Epithelial cell of esophagus (primary cell): ENCODE results near the gene RAP2A.

Source experiments
- DNase-seq: peaks from one replicate; pipeline ENCODE4 v3.0.0; 2010; ENCODE audit warnings: low read depth
- H3K4me3 ChIP-seq: 2 replicates; pipeline ENCODE4 v1.5.1; 2011; ENCODE audit warnings: mild to moderate bottlenecking, low read length, control low read depth
- TF ChIP-seq, protein P1 (sequence below): IDR thresholded peaks from 2 replicates; pipeline ENCODE4 v1.5.1; 2011; ENCODE audit warnings: low read depth, mild to moderate bottlenecking, low read length, control low read depth, inconsistent platforms; ENCODE audit not compliant: insufficient read depth; ENCODE audit errors: missing control alignments

RAP2A gene

DNA sequence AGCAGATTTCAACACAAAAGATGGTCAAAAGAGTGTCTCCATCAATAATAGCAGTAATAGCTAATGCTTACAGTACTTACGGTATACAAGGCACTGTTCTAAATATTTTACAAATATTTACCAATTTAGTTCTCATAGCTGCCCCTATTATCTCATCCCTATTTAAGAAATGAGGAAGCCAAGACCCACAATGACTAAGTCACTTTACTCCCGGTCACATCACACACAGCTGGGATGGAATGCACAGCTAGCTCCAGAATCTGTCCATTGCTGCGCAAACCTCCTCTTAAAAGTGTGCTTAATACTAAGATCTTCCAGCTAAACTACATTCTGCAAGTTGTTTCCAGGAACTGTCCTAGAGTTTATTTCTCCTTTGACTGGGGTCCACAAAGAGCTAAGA, 63.4 kb downstream of the RAP2A start:
- no peak overlapping the region for H3K4me3 ChIP-seq
- no peak for DNase-seq
- TF ChIP-seq, protein P1, sequence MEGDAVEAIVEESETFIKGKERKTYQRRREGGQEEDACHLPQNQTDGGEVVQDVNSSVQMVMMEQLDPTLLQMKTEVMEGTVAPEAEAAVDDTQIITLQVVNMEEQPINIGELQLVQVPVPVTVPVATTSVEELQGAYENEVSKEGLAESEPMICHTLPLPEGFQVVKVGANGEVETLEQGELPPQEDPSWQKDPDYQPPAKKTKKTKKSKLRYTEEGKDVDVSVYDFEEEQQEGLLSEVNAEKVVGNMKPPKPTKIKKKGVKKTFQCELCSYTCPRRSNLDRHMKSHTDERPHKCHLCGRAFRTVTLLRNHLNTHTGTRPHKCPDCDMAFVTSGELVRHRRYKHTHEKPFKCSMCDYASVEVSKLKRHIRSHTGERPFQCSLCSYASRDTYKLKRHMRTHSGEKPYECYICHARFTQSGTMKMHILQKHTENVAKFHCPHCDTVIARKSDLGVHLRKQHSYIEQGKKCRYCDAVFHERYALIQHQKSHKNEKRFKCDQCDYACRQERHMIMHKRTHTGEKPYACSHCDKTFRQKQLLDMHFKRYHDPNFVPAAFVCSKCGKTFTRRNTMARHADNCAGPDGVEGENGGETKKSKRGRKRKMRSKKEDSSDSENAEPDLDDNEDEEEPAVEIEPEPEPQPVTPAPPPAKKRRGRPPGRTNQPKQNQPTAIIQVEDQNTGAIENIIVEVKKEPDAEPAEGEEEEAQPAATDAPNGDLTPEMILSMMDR, result no peak

DNA sequence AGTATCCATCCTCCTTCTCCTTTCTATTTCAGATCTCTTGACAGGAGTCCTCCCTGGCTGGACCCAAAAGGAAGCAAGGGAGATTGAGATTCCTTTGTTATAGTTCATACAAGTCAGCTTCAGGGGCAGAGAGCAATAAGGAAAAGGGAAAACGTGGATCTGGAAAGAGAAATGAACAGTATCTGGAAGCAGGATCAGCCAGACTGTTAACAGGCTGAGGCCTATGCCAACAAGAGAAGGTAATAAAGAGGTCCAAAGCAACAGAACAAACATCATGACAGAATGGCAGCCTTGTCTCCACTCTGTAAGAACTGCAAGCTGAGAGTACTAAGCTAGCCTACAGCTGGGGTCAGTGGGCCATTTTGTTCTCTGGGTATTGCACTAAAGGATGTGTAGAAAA, 64.5 kb downstream of the RAP2A start:
- H3K4me3 ChIP-seq, result no peak overlapping the region
- no peak for DNase-seq
- TF ChIP-seq, protein P1, result no peak

DNA sequence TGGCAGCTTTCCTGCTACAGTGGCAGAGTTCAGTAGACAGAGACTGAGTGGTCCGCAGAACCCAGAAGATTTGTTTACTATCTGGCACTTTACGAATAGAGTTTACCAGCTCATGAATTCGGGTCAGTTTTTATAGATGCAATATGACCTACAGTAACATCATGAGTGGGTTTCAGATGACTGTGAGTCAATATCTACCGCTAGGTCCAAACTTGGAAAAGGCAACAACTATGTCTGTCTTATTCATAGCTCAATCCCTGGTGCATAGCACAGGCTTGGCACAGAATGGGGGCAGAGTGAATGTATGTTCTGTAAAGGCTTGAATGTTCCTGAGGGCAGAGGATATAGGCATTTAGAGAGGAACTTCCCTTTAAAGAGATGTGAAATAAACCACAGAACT, 65.2 kb downstream of the RAP2A start:
- TF ChIP-seq, protein P1, result no peak
- no peak overlapping the region for H3K4me3 ChIP-seq
- DNase-seq, result no peak

DNA sequence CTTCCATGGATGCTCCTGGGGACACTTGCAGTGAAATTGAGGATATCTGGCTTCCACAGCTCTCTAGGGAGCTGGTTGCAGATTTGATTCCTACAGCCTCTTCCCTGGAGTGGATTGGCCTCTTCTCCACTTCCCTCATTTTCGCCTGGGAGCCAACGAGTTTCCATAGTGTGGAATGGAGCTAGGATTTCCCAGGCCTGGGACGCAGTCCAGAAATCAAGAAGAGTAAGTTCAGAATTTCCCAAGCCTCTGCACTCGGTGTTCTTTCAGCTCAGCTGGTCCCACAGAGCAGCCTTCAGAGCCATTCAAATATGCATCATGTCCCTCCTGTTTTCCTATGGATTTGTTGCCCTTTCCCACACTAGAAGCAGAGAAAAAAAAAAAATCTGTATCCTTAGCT, 68.2 kb downstream of the RAP2A start:
- H3K4me3 ChIP-seq, result no peak overlapping the region
- no peak for DNase-seq
- TF ChIP-seq, protein P1, result no peak

DNA sequence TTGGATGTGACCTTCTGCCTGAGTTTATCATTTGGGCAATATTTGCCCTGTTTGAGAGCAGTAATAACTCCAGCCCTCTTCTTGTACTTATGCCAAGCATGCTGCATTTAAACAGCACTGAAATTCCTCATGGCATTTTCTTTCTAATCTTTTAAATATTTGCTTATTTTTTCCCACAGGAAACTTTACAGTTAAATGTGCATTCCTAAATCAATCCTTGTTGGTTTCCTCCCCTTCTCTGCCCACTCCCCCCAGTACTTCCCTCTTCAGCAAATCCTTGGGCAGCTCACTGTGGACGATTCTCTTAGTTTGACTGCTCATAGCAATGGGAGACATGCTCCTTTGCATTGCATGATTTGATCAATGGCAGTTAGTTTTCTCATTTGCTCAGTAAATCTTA, 68.7 kb downstream of the RAP2A start:
- no peak overlapping the region for H3K4me3 ChIP-seq
- no peak for DNase-seq
- TF ChIP-seq, protein P1, result no peak

DNA sequence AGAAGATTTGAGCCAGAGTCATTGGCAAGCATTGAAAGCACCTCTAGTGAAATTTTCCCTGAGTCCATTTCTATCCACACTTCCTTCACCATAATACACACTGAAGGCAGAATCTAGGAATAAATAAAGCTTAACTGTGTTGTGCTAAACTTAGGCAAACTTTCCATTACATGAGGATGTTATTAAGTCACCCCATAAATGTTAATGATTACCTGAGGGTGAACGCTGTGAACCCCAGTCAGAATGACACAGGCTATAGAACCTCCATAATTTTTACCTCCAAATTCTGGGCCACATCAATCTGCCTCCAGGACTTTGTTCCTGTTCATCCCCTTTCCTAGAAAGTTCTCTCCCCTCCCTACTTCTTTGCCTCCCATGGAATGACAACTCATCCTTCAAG, 71.0 kb downstream of the RAP2A start:
- TF ChIP-seq, protein P1, result no peak
- no peak for DNase-seq
- no peak overlapping the region for H3K4me3 ChIP-seq

DNA sequence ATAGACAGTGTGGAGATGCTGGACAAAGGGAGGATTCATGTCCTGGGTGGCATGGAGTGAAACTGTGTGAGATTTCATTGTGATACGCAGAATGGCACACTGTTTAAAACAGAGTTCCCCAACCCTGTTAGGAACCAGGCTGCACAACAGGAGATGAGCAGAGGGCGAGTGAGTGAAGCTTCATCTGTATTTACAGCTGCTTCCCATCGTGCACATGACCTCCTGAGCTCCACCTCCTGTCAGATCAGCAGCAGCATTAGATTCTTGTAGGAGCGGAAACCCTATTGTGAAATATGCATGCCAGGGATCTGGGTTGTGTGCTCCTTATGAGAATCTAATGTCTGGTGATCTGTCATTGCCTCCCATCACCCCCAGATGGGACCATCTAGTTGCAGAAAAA, 72.5 kb downstream of the RAP2A start:
- TF ChIP-seq, protein P1, result no peak
- no peak overlapping the region for H3K4me3 ChIP-seq
- peak; percentile 36 for DNase-seq
